ENCODE measurements around the gene ANKS1A. TPM values are rescaled to one million over a fixed set of nuclear protein-coding genes. Genes with fewer than 3 reads are reported as not detected.
A peak's percentile ranks its signal among the peaks of the same experiment; 100 is the strongest.

ANKS1A gene
- total and polyA plus RNA-seq, 12 donors, result 7.1 to 36.3 (median 29.9) TPM

GRCh38 chr6:34976239-34976638, 87.2 kb downstream of the ANKS1A start:
- no peak for TF ChIP-seq CTCF (IDR thresholded peaks at IDR 0.05)
- H3K27ac ChIP-seq, result no peak overlapping the region
- H3K4me1 ChIP-seq, result peaks cover 0 to 20% (median 11%) of the 10 kb centered on the region in 9 donors
- H3K36me3 ChIP-seq, result peaks cover 0 to 26% (median 1%) of the 10 kb centered on the region in 9 donors
- DNase-seq (no peak), ATAC-seq (no peak)
- H3K27me3 ChIP-seq, result no peaks in the 10 kb centered on the region
- 97 to 99% methylated on average over 2 of the region's 2 CpGs for WGBS, 2 donors
- no peaks in the 10 kb centered on the region for H3K9me3 ChIP-seq
- no peak overlapping the region for H3K4me3 ChIP-seq
- intact Hi-C loops (cut with DNase I), result loop anchor here in 2 of 10 donors (10.0 kb wide), 2 partner anchors 81 to 781 kb away; no protein-coding TSS in a partner anchor

GRCh38 chr6:34979218-34979617, 90.2 kb downstream of the ANKS1A start:
- 70 to 75% methylated on average over 2 of the region's 2 CpGs for WGBS, 2 donors
- no peak overlapping the region for H3K4me3 ChIP-seq
- DNase-seq (no peak), ATAC-seq (peak in 3 of 8 donors; percentile 36 to 54 (median 51))
- no peaks in the 10 kb centered on the region for H3K9me3 ChIP-seq
- H3K27ac ChIP-seq, result peak overlapping the region in 2 of 10 donors; percentile 22 to 59
- peaks cover 0 to 39% (median 4%) of the 10 kb centered on the region in 9 donors for H3K36me3 ChIP-seq
- H3K4me1 ChIP-seq, result peaks cover 0 to 32% (median 12%) of the 10 kb centered on the region in 9 donors
- TF ChIP-seq CTCF (IDR thresholded peaks at IDR 0.05), result no peak
- intact Hi-C loops (cut with DNase I), result loop anchor here in 2 of 10 donors (10.0 kb wide), 2 partner anchors 84 to 784 kb away; no protein-coding TSS in a partner anchor
- H3K27me3 ChIP-seq, result no peaks in the 10 kb centered on the region

- Histone ChIP-seq H3K9me3 (no peaks in the 10 kb centered on the region), H3K4me1 (peaks cover 0 to 32% (median 12%) of the 10 kb centered on the region in 9 donors), H3K4me3 (no peak overlapping the region), H3K36me3 (peaks cover 0 to 47% (median 10%) of the 10 kb centered on the region in 9 donors), H3K27ac (peak overlapping the region in 6 of 10 donors; percentile 1 to 59 (median 21)), H3K27me3 (no peaks in the 10 kb centered on the region)
- DNase-seq (peak in 1 of 2 donors; percentile 23), ATAC-seq (peak in 7 of 8 donors; percentile 46 to 82 (median 72))
- TF ChIP-seq CTCF (IDR thresholded peaks at IDR 0.05), result no peak
- 47 to 65% methylated on average over 3 of the region's 3 CpGs for WGBS, 2 donors
- intact Hi-C loops (cut with DNase I), result loop anchor here in 6 of 10 donors (5.0 to 10.0 kb wide), 7 partner anchors 85 to 785 kb away; partner anchors contain the start of genes ANKS1A (in 1 of the 6) and TAF11 (in 1 of the 6)
Measured at GRCh38 chr6:34979994-34980393, 90.9 kb downstream of the ANKS1A start.

GRCh38 chr6:34981366-34981765, 92.3 kb downstream of the ANKS1A start:
- Histone ChIP-seq H3K36me3 (peaks cover 0 to 61% (median 23%) of the 10 kb centered on the region in 9 donors), H3K27me3 (no peaks in the 10 kb centered on the region), H3K4me1 (peaks cover 0 to 32% (median 12%) of the 10 kb centered on the region in 9 donors), H3K27ac (no peak overlapping the region), H3K9me3 (no peaks in the 10 kb centered on the region), H3K4me3 (no peak overlapping the region)
- DNase-seq (no peak), ATAC-seq (no peak)
- no peak for TF ChIP-seq CTCF (IDR thresholded peaks at IDR 0.05)
- intact Hi-C loops (cut with DNase I), result loop anchor here in 6 of 10 donors (5.0 to 10.0 kb wide), 5 partner anchors 89 to 263 kb away; partner anchors contain the start of genes ANKS1A (in 1 of the 6) and TAF11 (in 1 of the 6)
- WGBS, 2 donors, result 81 to 85% methylated on average over 5 of the region's 5 CpGs
